AG04449 (cell line): Measurements from ENCODE around the gene PODNL1.
"Not testable (repeated sequence)": the region's sequence is repeated elsewhere in the genome, so short reads cannot be mapped to it uniquely, and the experiment has no call there.

Source experiments
- CTCF ChIA-PET: fragments of 350-600 bp; formaldehyde crosslinking; extraction: SDS; loops from one replicate; lab custom pipeline; 2021; ENCODE audit warnings: antibody characterized with exemption; lab: Yijun Ruan, JAX
- POLR2A ChIA-PET: fragments of 400-600, 350-600 bp; formaldehyde crosslinking; extraction: SDS; loops from one replicate; lab custom pipeline; 2020; ENCODE audit warnings: antibody characterized with exemption, inconsistent platforms; lab: Yijun Ruan, JAX
- DNase-seq: peaks from one replicate; pipeline ENCODE4 v3.0.0-alpha.2; 2010; ENCODE audit warnings: low read depth, low spot score
- H3K4me3 ChIP-seq: 2 replicates; pipeline ENCODE4 v1.5.1; 2011; ENCODE audit warnings: low read depth, mild to moderate bottlenecking, control low read depth, low read length
- CTCF ChIP-seq: IDR thresholded peaks from one replicate; pipeline ENCODE4 v1.5.1; 2011; ENCODE audit warnings: mild to moderate bottlenecking, moderate library complexity, low read length, control low read depth, inconsistent platforms; ENCODE audit not compliant: insufficient read depth; ENCODE audit errors: missing control alignments

Gene PODNL1

GRCh38 chr19:13975870-13976269, 37.7 kb upstream of the PODNL1 start:
- CTCF ChIA-PET, result interaction anchor here (0.6 to 2.1 kb wide), 2 partner anchors 16 to 100 kb away, joined by 3 to 4 read pairs; no protein-coding TSS in a partner anchor
- H3K4me3 ChIP-seq, result no peak overlapping the region
- DNase-seq, result no peak
- no peak for TF ChIP-seq CTCF
- POLR2A ChIA-PET, result no interaction called here

GRCh38 chr19:13974073-13974472, 35.9 kb upstream of the PODNL1 start:
- POLR2A ChIA-PET, result no interaction called here
- no peak for DNase-seq
- CTCF ChIA-PET, result no interaction called here
- no peak overlapping the region for H3K4me3 ChIP-seq
- TF ChIP-seq CTCF, result no peak

GRCh38 chr19:13973479-13973878, 35.3 kb upstream of the PODNL1 start:
- CTCF ChIA-PET, result interaction anchor here (1.4 kb wide), 1 partner anchor 13 kb away, joined by 4 read pairs; no protein-coding TSS in a partner anchor
- DNase-seq, result not testable (repeated sequence)

GRCh38 chr19:13972368-13973155, 34.3 kb upstream of the PODNL1 start:
- no peak for TF ChIP-seq CTCF
- DNase-seq, result no peak
- ChIA-PET POLR2A (no interaction called here), CTCF (interaction anchor here (1.4 kb wide), 1 partner anchor 12 kb away, joined by 4 read pairs; no protein-coding TSS in a partner anchor)
- no peak overlapping the region for H3K4me3 ChIP-seq

More at GRCh38 chr19:13973479-13973878, 35.3 kb upstream of the PODNL1 start:
- H3K4me3 ChIP-seq, POLR2A ChIA-PET: not testable (repeated sequence)

- CTCF ChIA-PET, POLR2A ChIA-PET, H3K4me3 ChIP-seq: not testable (repeated sequence)
Observed at GRCh38 chr19:13971868-13972267, 33.7 kb upstream of the PODNL1 start.

GRCh38 chr19:13969897-13970296, 31.7 kb upstream of the PODNL1 start:
- no peak for DNase-seq
- CTCF ChIA-PET, result interaction anchor here (0.7 to 1.0 kb wide), 2 partner anchors 8 to 17 kb away, joined by 3 read pairs; no protein-coding TSS in a partner anchor
- H3K4me3 ChIP-seq, result no peak overlapping the region
- POLR2A ChIA-PET, result no interaction called here
- TF ChIP-seq CTCF, result no peak

More at GRCh38 chr19:13971868-13972267, 33.7 kb upstream of the PODNL1 start:
- not testable (repeated sequence) for DNase-seq

- no peak overlapping the region for H3K4me3 ChIP-seq
- ChIA-PET POLR2A (no interaction called here), CTCF (no interaction called here)
- TF ChIP-seq CTCF, result no peak
- DNase-seq, result no peak
Observed at GRCh38 chr19:13968999-13969398, 30.8 kb upstream of the PODNL1 start.
